GM23248 (cell line): Measurements from ENCODE around the gene UQCRQ. TPM values are rescaled to one million over a fixed set of nuclear protein-coding genes. Genes with fewer than 3 reads are reported as not detected.

Source experiments
- DNase-seq: peaks from one replicate; pipeline ENCODE4 v3.0.0-alpha.2; 2015
- H2AFZ ChIP-seq: fragments of 200-600 bp; sonication (generic); 2 replicates; pipeline ENCODE4 v1.6.1; 2016; ENCODE audit warnings: antibody characterized with exemption
- H3F3A ChIP-seq: fragments of 200-600 bp; sonication (generic); 2 replicates; pipeline ENCODE4 v1.6.1; 2016; ENCODE audit warnings: mild to moderate bottlenecking, antibody characterized with exemption, mixed run types; ENCODE audit not compliant: insufficient read depth
- H3K27ac ChIP-seq: fragments of 200-600 bp; sonication (generic); 2 replicates; pipeline ENCODE4 v1.5.1; 2016; ENCODE audit warnings: mild to moderate bottlenecking
- H3K27me3 ChIP-seq: fragments of 200-600 bp; sonication (generic); replicated peaks from 2 replicates; pipeline ENCODE4 v1.6.1; 2016; ENCODE audit warnings: mild to moderate bottlenecking; ENCODE audit not compliant: insufficient read depth
- H3K36me3 ChIP-seq: fragments of 200-600 bp; sonication (generic); 2 replicates; pipeline ENCODE4 v1.6.1; 2016; ENCODE audit warnings: low read depth, mild to moderate bottlenecking
- H3K4me1 ChIP-seq: fragments of 200-600 bp; sonication (generic); 2 replicates; pipeline ENCODE4 v1.6.1; 2016; ENCODE audit warnings: mild to moderate bottlenecking; ENCODE audit not compliant: insufficient read depth
- H3K4me2 ChIP-seq: fragments of 200-600 bp; sonication (generic); one replicate; pipeline ENCODE4 v1.6.1; 2016; ENCODE audit warnings: mild to moderate bottlenecking; ENCODE audit not compliant: unreplicated experiment
- H3K4me3 ChIP-seq: fragments of 200-600 bp; sonication (generic); 2 replicates; pipeline ENCODE4 v1.5.1; 2016; ENCODE audit warnings: mild to moderate bottlenecking
- H3K79me2 ChIP-seq: fragments of 200-600 bp; sonication (generic); 2 replicates; pipeline ENCODE4 v1.6.1; 2016; ENCODE audit warnings: mild to moderate bottlenecking; ENCODE audit not compliant: insufficient read depth
- H3K9ac ChIP-seq: fragments of 200-600 bp; sonication (generic); 2 replicates; pipeline ENCODE4 v1.6.1; 2016; ENCODE audit warnings: mild to moderate bottlenecking
- H3K9me2 ChIP-seq: fragments of 200-600 bp; sonication (generic); 2 replicates; pipeline ENCODE4 v1.6.1; 2016; ENCODE audit warnings: mixed run types, mild to moderate bottlenecking, moderate library complexity; ENCODE audit not compliant: insufficient read depth
- H3K9me3 ChIP-seq: fragments of 200-600 bp; sonication (generic); one replicate; pipeline ENCODE4 v1.6.1; 2017; ENCODE audit warnings: low read depth
- H4K20me1 ChIP-seq: fragments of 200-600 bp; sonication (generic); 2 replicates; pipeline ENCODE4 v1.6.0; 2016; ENCODE audit not compliant: insufficient read depth
- EZH2 ChIP-seq: fragments of 200-600 bp; sonication (generic); IDR thresholded peaks from 2 replicates; pipeline ENCODE4 v1.6.1; 2018; ENCODE audit warnings: antibody characterized with exemption, mild to moderate bottlenecking; ENCODE audit not compliant: insufficient read depth, poor library complexity, severe bottlenecking
- EZH2phosphoT487 ChIP-seq: fragments of 200-600 bp; sonication (generic); IDR thresholded peaks from 2 replicates; pipeline ENCODE4 v1.6.1; 2018; ENCODE audit warnings: antibody characterized with exemption, moderate library complexity, mild to moderate bottlenecking, low read depth; ENCODE audit not compliant: insufficient read depth
- WGBS, 2 experiments: methylation state at CpG; one replicate each; pipeline ENCODE4 v1.1.6; 2015 to 2017; ENCODE audit warnings: low lambda C conversion rate in 2 of 2, low coverage in 1 of 2; ENCODE audit errors: missing lambda C conversion rate in 2 of 2; 5-methylcytosine and 5-hydroxymethylcytosine counted together
- in situ Hi-C: fragments of 300-500 bp; cut with MboI; formaldehyde crosslinking; loops from 2 replicates; pipeline ENCODE4 v1.15.0; 2020
- polyA plus RNA-seq: library from polyadenylated mRNA; unstranded; fragments of >200 nt; fragmentation: Nextera tagmentation; extraction: Ambion mirVana; gene quantifications from 2 replicates; pipeline ENCODE4 v1.2.1, GENCODE V29; 2016
- total RNA-seq: library from RNA; depleted of rRNA; stranded (reverse); fragments of >200 nt; shearing (Covaris generic); gene quantifications from 2 replicates; pipeline ENCODE4 v1.2.3, GENCODE V29; 2014

Gene UQCRQ
- total and polyA plus RNA-seq, 2 experiments from 2014 or later: 138 to 1,006 TPM

GRCh38 chr5:132887283-132887682 lies 20.8 kb downstream of the UQCRQ start:
- Histone ChIP-seq H3K4me1 (no peaks in the 10 kb centered on the region), H2AFZ (no peak overlapping the region), H3K36me3 (peaks cover 81% of the 10 kb centered on the region), H3K9me2 (no peaks in the 10 kb centered on the region), H4K20me1 (no peaks in the 10 kb centered on the region), H3K79me2 (peaks cover 46% of the 10 kb centered on the region), H3F3A (peaks cover 55% of the 10 kb centered on the region), H3K9ac (no peak overlapping the region), H3K9me3 (no peaks in the 10 kb centered on the region), H3K27ac (no peak overlapping the region), H3K4me3 (no peak overlapping the region), H3K4me2 (no peak overlapping the region), H3K27me3 (no peaks in the 10 kb centered on the region)
- TF ChIP-seq EZH2 (no peak), EZH2phosphoT487 (no peak)
- in situ Hi-C loops: no loop called here
- no peak for DNase-seq
- WGBS, 2 experiments: 0 to 10% methylated on average over 1 of the region's 1 CpG

DNA sequence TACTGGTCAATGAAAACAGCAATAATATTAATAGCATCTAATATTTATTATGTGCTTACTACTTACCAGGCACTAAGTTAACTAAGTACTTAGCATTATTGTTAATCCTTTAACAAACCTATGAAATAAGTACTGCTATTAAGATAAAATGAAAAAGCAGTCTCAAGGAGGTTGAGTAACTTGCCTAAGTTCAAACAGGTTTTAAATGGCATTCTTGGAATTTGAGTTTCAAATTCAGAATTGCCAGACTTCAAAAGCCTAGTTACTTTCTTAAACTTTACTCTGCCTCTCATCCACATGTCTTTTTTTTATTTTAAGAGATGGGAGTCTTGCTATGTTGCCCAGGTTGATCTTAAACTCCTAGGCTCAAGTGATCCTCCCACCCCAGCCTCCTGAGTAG lies 23.1 kb downstream of the UQCRQ start:
- H3K36me3 ChIP-seq: peaks cover 85% of the 10 kb centered on the region
- no peak overlapping the region for H3K27ac ChIP-seq
- DNase-seq: no peak
- no peak overlapping the region for H3K4me2 ChIP-seq
- no peaks in the 10 kb centered on the region for H3K9me2 ChIP-seq
- H3K4me1 ChIP-seq: no peaks in the 10 kb centered on the region
- no peaks in the 10 kb centered on the region for H3K9me3 ChIP-seq
- H3K79me2 ChIP-seq: peaks cover 66% of the 10 kb centered on the region
- H4K20me1 ChIP-seq: no peaks in the 10 kb centered on the region
- no peak overlapping the region for H3K4me3 ChIP-seq
- no peak for TF ChIP-seq EZH2phosphoT487
- no peak for TF ChIP-seq EZH2
- in situ Hi-C loops: no loop called here
- no peak overlapping the region for H3K9ac ChIP-seq
- H3K27me3 ChIP-seq: no peaks in the 10 kb centered on the region
- no peak overlapping the region for H2AFZ ChIP-seq
- H3F3A ChIP-seq: peaks cover 46% of the 10 kb centered on the region

DNA sequence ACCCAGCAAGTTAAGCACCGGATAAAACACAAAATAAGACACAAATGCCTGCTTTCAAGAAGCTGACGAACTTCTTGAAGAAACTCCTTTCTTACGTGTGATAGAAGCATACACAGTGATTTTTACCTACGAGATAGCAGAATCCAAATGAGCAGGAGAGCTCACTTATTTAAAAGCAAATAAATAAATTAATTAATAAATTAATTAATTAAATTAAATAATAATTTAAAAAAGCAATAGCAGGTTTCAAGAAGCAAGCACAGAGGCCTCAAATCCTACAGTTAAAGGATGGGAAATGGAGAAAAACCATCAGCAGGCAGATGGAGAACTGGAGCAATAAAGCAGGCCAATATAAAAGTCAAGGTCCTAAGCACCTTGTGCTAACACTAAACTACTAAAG lies 24.4 kb downstream of the UQCRQ start:
- no peak for DNase-seq
- no peaks in the 10 kb centered on the region for H3K9me3 ChIP-seq
- H4K20me1 ChIP-seq: no peaks in the 10 kb centered on the region
- H3K27me3 ChIP-seq: no peaks in the 10 kb centered on the region
- no peaks in the 10 kb centered on the region for H3K4me1 ChIP-seq
- no peak overlapping the region for H3K9ac ChIP-seq
- H3F3A ChIP-seq: peaks cover 42% of the 10 kb centered on the region
- no peak overlapping the region for H3K4me2 ChIP-seq
- no peak overlapping the region for H2AFZ ChIP-seq
- in situ Hi-C loops: no loop called here
- H3K9me2 ChIP-seq: no peaks in the 10 kb centered on the region
- peaks cover 93% of the 10 kb centered on the region for H3K36me3 ChIP-seq
- H3K79me2 ChIP-seq: peaks cover 77% of the 10 kb centered on the region
- no peak overlapping the region for H3K4me3 ChIP-seq
- WGBS, 2 experiments: 97 to 100% methylated on average over 4 of the region's 4 CpGs
- TF ChIP-seq EZH2: no peak
- no peak for TF ChIP-seq EZH2phosphoT487
- H3K27ac ChIP-seq: no peak overlapping the region

DNA sequence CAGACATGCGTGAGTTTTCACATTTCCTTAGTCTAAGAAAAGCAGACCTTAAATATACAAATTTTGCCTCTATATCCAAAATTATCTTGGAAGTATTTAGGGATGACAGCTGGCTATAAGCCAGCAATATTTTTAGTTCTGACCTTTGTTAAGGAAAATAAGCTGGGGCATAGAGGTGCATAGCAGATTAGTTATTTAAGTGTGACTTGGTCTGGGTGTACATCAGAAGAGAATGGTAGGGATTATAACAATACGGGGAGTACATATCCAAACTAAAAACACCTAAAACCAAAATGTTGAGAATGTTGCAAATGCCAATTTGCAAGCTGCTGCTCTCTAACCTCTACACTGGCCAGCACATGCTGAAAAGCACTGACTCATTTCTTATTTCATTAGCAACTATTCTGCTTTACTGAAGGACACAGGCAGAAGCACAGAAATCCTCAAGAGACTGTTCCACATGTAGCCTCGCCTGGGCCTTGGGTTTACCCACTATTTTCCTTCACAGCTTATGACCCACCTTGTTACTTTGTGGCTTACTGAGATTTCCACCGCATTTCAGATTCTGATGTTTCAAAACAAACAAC lies 29.4 kb downstream of the UQCRQ start:
- 89% methylated on average over 4 of the region's 4 CpGs for WGBS, 2 experiments
- TF ChIP-seq EZH2: no peak
- TF ChIP-seq EZH2phosphoT487: no peak
- Histone ChIP-seq H3K27ac (no peak overlapping the region), H3F3A (peaks cover 34% of the 10 kb centered on the region), H2AFZ (no peak overlapping the region), H3K9ac (no peak overlapping the region), H3K4me1 (no peaks in the 10 kb centered on the region), H3K9me2 (no peaks in the 10 kb centered on the region), H3K9me3 (no peaks in the 10 kb centered on the region), H3K4me3 (no peak overlapping the region), H3K27me3 (no peaks in the 10 kb centered on the region), H4K20me1 (no peaks in the 10 kb centered on the region), H3K79me2 (peaks cover 99% of the 10 kb centered on the region), H3K4me2 (no peak overlapping the region), H3K36me3 (peaks cover 92% of the 10 kb centered on the region)
- DNase-seq: peak; percentile 29
- in situ Hi-C loops: no loop called here

GRCh38 chr5:132896685-132897084 lies 30.2 kb downstream of the UQCRQ start:
- in situ Hi-C loops: no loop called here
- Histone ChIP-seq H3K27ac (no peak overlapping the region), H3K4me2 (no peak overlapping the region), H3K36me3 (peaks cover 92% of the 10 kb centered on the region), H3K27me3 (no peaks in the 10 kb centered on the region), H3F3A (peaks cover 34% of the 10 kb centered on the region), H3K9ac (no peak overlapping the region), H3K4me3 (no peak overlapping the region), H4K20me1 (no peaks in the 10 kb centered on the region), H3K9me2 (no peaks in the 10 kb centered on the region), H2AFZ (no peak overlapping the region), H3K79me2 (peaks cover 99% of the 10 kb centered on the region), H3K9me3 (no peaks in the 10 kb centered on the region), H3K4me1 (no peaks in the 10 kb centered on the region)
- 91% methylated on average over 7 of the region's 7 CpGs for WGBS, 2 experiments
- DNase-seq: no peak
- TF ChIP-seq EZH2phosphoT487 (no peak), EZH2 (no peak)
